GM12878 (cell line): ENCODE measurements around the gene SOX6.

Source experiments
- ATF7 ChIP-seq: fragments of 450-650 bp; IDR thresholded peaks from 2 replicates; pipeline ENCODE4 v1.6.1; 2016; ENCODE audit warnings: low read depth, mild to moderate bottlenecking
- BHLHE40 ChIP-seq, 2 experiments: fragments of 450-650 bp in 1 of 2; IDR thresholded peaks; 2 replicates each; pipeline ENCODE4 v1.6.1; 2011 to 2017; ENCODE audit warnings: low read depth in 2 of 2, borderline replicate concordance in 1 of 2, improper control_type of control experiment in 1 of 2, low read length in 1 of 2, mild to moderate bottlenecking in 1 of 2
- CTCF ChIP-seq, 3 experiments: IDR thresholded peaks in 2 of 3; conservative IDR thresholded peaks in 1 of 3; 2 replicates each; pipeline ENCODE4 v1.5.1; 2011; ENCODE audit warnings: low read depth in 3 of 3, low read length in 3 of 3, mild to moderate bottlenecking in 3 of 3, control low read depth in 2 of 3, moderate library complexity in 2 of 3, inconsistent platforms in 1 of 3, mixed read lengths in 1 of 3; ENCODE audit not compliant: control insufficient read depth in 2 of 3, insufficient read depth in 1 of 3; ENCODE audit errors: extremely low read depth in 1 of 3
- MYC ChIP-seq: IDR thresholded peaks from 2 replicates; pipeline ENCODE4 v1.6.1; 2011; ENCODE audit warnings: mild to moderate bottlenecking, low read length, moderate library complexity, inconsistent platforms; ENCODE audit not compliant: insufficient read depth, insufficient replicate concordance, insufficient read length, severe bottlenecking
- RAD21 ChIP-seq: IDR thresholded peaks from 2 replicates; pipeline ENCODE4 v1.6.1; 2011; ENCODE audit warnings: mild to moderate bottlenecking, low read depth, low read length, moderate library complexity; ENCODE audit not compliant: insufficient read depth
- RFX5 ChIP-seq: IDR thresholded peaks from 2 replicates; pipeline ENCODE4 v1.6.1; 2011; ENCODE audit warnings: low read depth, low read length, improper control_type of control experiment
- ZSCAN29 ChIP-seq: fragments of 450-650 bp; IDR thresholded peaks from 2 replicates; pipeline ENCODE4 v1.6.1; 2017; ENCODE audit warnings: mild to moderate bottlenecking, moderate library complexity

DNA sequence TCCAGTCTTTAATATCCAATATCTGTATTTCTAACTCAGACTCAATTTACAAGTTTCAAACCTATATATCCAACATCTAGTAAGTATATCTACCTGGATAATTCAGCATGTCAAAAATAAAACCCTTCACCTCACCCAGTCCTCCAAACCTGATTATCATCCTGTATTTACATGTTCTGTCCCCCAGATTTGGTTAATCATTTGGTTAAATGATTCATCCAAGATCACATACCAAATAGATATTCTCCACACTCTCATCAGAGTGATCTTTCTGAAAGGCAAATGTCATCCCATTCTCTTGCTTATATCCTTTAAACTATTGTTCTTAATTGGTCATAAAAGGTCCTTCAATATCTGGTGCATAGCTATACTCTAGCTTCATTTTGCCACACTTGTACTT is 199.0 kb downstream of the SOX6 start:
- no peak for TF ChIP-seq MYC
- TF ChIP-seq CTCF (IDR thresholded peaks at IDR 0.05 in 2 of 3, conservative IDR thresholded peaks at IDR 0.05 in 1 of 3; ENCODE audit: control insufficient read depth in 2 of 3, extremely low read depth in 1 of 3, insufficient read depth in 1 of 3, low read depth in 3 of 3, low read length in 3 of 3) = no peak
- TF ChIP-seq RAD21 = no peak
- TF ChIP-seq ZSCAN29 = no peak
- TF ChIP-seq RFX5 = no peak
- no peak for TF ChIP-seq ATF7
- TF ChIP-seq BHLHE40 (IDR thresholded peaks at IDR 0.05; ENCODE audit: borderline replicate concordance in 1 of 2, low read depth in 2 of 2, low read length in 1 of 2) = no peak
